Endometrial microvascular endothelial cells (primary cell): ENCODE measurements around the gene RBM17. TPM values are rescaled to one million over a fixed set of nuclear protein-coding genes. Genes with fewer than 3 reads are reported as not detected.

Experiments
- in situ Hi-C: cut with HindIII; loops from 2 replicates; pipeline ENCODE4 v1.10.0; 2017; ENCODE audit warnings: low sequenced_read_pairs, low pct_unique_long_range_greater_than_20kb; ENCODE audit errors: inconsistent ontology term
- total RNA-seq: library from RNA; depleted of rRNA; stranded (reverse); fragments of >200 nt; gene quantifications from one replicate; pipeline ENCODE4 v1.2.3, GENCODE V29; 2015; ENCODE audit errors: inconsistent ontology term

RBM17 gene
- total RNA-seq, 1 donor from 2014 or later: 44.3 TPM

DNA sequence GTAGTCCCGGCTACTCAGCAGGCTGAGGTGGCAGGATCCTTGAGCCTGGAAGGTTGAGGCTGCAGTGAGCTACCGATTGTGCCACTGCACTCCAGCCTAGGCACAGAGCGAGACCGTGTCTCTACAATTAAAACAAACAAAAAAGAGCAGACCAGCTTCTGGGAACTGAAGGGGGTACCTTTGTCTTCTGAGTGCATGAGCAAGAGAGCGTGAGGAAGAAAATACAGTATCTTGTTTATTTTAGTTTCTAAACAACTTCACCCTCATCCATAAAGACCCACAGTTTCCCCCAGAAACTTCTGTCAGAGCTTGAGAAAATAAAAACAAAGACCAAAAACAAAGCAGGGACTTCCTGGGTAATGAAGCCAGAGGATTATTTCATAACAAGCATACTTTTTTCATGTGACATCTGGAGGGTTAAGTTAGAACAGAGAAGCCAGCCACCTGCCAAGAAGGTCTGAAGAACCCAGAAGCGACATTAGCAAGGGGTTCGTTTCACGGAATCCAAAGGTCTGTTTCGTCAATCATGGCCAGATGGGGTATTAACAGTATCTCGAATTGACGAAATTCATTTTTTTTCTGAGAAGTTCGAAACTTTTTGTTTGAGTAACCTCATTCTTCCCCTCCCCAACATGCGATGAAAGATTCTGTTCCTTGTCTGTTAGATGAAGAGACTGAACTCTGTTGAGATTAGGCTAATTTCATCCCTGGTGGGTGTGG lies 16.5 kb upstream of the RBM17 start:
- in situ Hi-C loops: no loop called here

DNA sequence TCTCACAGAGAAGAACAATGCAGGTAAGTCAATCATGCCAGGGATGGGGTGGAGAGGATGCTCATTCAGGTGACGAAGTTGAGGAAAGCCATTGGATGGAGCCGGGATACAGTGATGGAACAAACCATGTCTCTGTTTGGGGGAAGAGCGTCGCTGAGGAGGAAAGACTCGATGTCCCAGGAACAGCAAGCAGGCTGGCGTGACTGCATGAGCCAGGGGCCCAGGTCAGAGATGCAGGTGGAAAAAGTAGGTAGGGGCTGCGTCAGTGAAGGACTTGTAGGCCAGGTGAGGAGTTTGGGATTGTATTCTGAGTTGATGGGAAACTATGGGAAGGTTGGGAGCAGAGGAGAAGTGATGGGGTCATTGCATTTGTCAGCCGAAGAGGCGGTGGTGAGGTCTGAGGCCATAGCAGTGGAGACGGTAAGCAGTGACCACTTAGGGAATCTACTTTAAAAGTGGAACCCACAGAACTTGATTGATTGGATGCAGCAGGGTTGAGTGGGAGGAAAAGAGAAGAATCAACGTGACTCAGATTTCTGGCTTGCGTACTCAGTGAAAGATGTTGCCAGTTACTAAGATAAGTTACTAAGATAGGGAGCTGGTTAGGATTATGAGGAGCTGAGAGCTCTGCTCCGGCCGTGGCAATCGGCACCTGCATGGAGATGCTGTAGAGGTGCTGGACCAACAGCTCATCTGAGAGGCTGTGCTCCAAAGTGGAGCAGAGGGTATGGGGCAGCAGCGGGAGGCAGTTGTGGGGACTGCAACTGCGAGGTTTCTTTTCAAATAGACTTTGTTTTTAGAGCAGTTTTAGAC lies 14.1 kb upstream of the RBM17 start:
- in situ Hi-C loops: loop anchor here (25.0 kb wide), 2 partner anchors 112 to 313 kb away; no protein-coding TSS in a partner anchor

DNA sequence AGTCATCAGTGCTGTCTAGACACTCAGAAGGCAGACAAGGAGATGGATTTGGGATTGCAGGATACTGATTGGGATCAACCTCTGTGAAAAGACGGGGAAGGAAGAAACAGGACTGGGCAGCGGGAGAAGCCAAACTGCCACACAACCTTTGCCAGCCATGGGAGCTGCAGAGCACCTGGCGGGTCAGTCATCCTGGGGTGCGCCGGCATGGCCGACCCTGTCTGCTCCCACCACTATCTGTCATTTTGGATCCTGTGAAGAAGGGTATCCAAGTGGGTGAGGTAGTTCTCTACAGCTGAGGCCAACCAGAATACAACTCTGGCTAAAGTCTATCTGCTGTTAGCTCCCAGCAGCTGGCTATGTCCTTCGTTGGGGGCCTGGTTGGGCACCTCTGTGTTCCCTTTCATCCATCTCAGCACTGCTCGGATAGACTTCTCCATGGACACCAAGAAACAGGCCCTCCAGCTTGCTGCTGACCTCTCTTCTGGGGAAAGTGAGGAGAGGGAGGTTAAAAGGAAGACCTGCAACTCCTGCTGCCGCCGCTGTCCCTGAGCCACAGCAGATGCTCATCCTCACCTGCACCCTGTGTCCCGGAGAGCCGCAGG lies 11.7 kb upstream of the RBM17 start:
- in situ Hi-C loops: loop anchor here (25.0 kb wide), 2 partner anchors 115 to 310 kb away; no protein-coding TSS in a partner anchor

DNA sequence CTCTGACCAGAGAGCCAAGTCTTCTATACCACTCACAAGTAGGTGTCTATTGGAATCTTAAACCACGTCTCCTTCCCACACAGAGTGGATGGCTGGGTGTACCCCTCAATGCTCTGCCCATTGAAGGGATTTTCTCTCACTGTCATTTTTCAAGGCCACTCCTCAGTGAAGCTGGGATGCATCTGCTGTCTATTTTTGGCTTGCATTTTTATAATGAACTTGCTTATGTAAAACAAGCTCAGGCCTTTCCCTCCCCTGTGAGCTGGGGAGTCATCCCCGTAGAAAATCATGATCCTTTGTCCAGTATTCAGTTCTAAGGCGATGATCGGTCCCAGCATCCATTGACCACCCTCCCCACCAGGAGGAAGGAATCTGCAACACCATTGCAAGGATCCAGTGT lies 9.8 kb upstream of the RBM17 start:
- in situ Hi-C loops: loop anchor here (25.0 kb wide), 2 partner anchors 117 to 308 kb away; no protein-coding TSS in a partner anchor

DNA sequence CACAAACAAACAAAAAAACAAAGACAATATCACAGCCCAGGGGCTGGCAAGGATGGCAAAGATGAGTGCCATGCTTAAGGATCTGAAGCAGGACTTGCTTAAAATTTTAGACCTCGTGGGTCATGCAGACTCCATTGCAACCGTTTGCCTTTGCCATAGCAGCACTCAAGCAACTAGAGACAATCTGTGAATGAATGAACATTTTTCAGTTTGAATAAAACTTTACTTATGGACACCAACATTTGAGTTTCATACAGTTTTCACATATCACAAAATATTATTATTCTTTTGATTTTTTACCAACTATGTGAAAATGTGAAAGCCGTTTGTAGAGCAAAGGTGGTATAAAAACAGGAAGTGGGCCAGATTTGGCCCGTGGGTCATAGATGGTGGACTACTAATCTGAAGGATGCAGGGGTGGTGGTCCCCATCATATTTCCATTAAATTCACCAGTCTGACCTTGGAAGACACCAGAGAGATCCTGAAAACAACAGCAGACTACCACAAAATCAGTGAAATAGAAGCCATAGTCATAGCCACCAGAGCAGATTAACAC lies 8.3 kb upstream of the RBM17 start:
- in situ Hi-C loops: loop anchor here (25.0 kb wide), 2 partner anchors 118 to 307 kb away; no protein-coding TSS in a partner anchor

DNA sequence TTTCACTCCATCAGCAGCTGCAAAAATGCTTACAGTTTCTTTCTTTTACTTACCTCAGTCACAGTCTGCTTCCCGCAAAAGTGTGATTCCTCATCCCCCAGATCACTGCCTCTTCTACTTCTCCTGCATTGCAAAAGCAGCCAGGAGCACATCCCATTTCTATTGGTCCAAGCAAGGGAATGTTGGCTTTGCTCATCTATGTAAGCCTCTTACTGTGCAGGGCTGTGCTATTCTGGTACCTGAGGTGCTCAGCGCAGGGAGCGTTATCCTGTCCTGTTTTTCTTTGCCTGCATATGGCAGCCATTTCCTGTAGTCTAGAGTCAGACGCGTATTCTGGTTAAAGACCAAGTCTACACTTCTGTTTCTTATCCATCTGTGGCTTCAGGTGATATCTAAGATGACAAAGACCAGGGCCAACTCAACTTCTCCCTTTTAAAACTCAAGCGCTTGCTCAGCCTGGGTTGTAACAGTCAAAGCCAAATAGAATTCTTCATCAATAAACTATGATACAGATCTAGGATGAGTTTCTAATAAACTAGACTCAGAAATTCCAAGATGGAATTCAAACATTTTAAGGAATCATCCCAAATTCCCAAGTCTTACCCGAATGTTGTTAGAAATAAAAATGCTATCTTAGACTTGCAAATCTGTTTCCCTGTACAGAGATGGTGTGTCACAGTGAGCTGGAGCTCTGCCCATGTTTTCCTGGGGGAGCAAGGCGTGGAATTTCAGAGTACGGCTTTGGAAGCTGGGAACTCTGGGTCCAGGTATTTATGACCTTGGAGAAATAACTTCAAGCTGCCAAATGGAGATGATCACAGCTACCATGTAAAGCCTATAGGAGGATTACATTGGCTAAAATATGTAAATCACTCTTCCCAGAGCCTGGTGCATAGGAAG lies 6.1 kb upstream of the RBM17 start:
- in situ Hi-C loops: loop anchor here (25.0 kb wide), 2 partner anchors 120 to 305 kb away; no protein-coding TSS in a partner anchor

GRCh38 chr10:6083523-6084475 lies 5.0 kb upstream of the RBM17 start:
- in situ Hi-C loops: loop anchor here (25.0 kb wide), 2 partner anchors 121 to 304 kb away; no protein-coding TSS in a partner anchor

- in situ Hi-C loops: loop anchor here (25.0 kb wide), 2 partner anchors 124 to 301 kb away; no protein-coding TSS in a partner anchor
These were observed 2.2 kb upstream of the RBM17 start for GRCh38 chr10:6086375-6087233.

DNA sequence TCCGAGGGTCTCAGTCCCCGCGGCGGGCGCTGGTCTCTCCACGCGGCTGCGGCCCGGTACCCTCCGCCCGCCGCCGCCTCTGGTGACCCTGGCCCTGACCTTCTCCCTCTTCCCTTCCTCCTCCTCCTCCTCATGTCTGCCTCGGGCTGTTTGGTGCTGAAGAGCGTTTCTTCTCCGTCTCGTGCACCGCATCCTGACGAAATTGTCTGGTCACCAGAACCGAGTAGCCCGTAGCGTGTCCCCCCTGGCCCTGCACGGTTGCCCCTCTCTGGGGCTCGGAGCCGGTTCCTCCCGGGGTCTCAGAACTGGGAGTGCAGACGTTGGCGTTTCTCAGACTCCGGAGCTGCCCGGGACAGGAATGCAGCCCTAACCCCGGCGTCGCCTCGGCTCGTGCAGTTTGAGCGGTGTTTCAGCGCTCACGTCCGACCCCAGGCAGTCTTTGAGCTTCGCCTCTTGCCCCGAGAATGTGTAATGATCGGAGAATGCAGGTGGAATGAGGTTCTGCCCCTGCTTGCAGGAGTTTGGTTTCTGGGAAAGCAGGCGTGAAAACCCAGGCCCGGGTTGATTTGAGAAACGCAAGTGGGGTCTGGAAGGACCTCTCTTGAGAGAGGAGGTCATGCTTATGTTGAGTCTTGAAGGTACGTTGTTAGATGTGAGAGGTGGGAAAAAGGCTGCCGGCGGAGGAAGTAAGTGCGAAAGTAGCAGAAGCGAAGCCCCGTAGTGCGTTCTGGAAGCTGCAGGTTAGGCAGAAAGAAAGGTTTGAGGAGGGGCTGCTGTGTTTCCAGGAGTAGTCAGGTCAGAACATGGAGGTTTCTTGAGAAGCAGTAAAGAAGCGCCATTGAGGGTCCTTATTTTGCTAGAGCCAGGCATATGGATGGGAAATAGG lies 743 bp downstream of the RBM17 start:
- in situ Hi-C loops: loop anchor here (25.0 kb wide), 2 partner anchors 127 to 298 kb away; no protein-coding TSS in a partner anchor

DNA sequence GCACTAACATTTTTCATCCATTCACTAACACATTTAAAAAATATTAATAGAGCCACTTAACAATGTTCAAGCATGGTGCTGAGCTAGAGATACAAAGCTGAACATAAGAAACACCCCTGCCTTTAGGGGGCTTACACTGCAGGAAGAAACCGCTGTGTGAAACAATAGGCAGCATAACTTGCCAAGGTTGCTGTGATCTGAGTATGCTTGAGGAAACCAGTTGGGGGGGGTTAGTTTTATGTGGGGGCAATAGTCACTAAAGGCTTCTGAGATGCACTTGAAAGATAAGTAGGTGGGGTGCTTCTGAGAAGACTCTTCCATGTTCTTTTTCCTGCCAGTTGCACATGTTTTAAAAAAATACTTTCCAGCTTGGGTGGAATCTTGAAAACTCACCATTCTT lies 2.8 kb downstream of the RBM17 start:
- in situ Hi-C loops: loop anchor here (25.0 kb wide), 2 partner anchors 129 to 296 kb away; no protein-coding TSS in a partner anchor

GRCh38 chr10:6092731-6093130 lies 3.9 kb downstream of the RBM17 start:
- in situ Hi-C loops: loop anchor here (25.0 kb wide), 2 partner anchors 130 to 295 kb away; no protein-coding TSS in a partner anchor

DNA sequence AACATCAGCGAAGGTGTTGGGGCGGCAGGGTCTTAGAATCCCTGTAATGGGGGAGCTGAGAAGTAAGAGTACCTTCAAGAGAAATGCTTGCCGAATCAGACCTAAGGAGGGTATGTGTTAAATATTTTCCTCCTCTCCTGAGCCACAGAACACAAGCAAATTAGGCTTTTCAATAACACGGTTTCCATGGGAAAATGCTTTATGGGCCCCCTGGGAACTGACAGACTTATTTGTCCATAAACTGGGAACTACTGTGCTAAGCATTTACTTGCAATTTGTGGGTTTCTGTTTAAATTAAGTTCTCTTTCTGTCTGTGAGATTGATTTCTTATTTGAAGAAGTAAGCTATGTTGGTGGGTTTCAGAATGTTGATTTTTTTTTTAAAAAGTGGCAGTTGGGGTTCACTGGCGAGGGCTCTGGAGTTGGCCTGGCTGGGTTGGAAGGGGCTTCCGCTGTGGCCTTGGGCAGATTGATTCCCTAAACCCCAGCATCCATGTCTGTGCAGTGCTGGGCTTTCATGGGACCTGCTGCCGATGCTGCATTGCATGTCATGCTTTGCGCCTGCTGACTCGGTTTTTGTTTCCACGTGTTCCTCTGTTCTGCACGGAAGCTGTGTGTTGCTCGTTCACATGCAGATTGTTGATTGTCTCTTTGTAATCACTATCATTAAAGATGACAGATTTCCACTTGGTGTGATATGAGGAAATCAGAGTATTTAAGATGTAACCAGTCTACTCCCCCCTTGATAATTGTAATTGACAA lies 7.2 kb downstream of the RBM17 start:
- in situ Hi-C loops: loop anchor here (25.0 kb wide), 2 partner anchors 134 to 291 kb away; no protein-coding TSS in a partner anchor

DNA sequence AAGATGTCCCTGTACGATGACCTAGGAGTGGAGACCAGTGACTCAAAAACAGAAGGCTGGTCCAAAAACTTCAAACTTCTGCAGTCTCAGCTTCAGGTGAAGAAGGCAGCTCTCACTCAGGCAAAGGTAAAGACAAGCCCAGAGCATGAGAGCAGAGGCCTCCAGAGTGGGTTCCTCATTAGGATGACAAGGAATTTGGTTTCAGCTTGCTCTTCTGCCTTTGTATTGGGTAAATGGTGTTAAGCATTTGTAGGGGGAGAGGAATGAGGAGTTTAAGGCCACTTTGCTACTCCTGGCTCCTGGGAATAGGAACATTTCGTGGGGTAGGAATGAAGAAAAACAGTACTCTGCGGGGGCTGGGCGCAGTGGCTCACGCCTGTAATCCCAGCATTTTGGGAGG lies 8.2 kb downstream of the RBM17 start:
- in situ Hi-C loops: loop anchor here (25.0 kb wide), 2 partner anchors 135 to 290 kb away; no protein-coding TSS in a partner anchor

- in situ Hi-C loops: loop anchor here (25.0 kb wide), 2 partner anchors 136 to 289 kb away; no protein-coding TSS in a partner anchor
These were observed 9.3 kb downstream of the RBM17 start for GRCh38 chr10:6098156-6098555.
